SU-DHL-6 (cell line): ENCODE data around the gene CCN6.
A peak's percentile ranks its signal among the peaks of the same experiment; 100 is the strongest.

Experiments used
- H2AFZ ChIP-seq: fragments of 200-600 bp; sonication (generic); 2 replicates; pipeline ENCODE4 v1.6.1; 2014; ENCODE audit warnings: low read depth, mild to moderate bottlenecking, moderate library complexity, mixed read lengths, antibody characterized with exemption, low read length; ENCODE audit not compliant: severe bottlenecking
- H3F3A ChIP-seq: fragments of 200-600 bp; shearing (Covaris generic); 2 replicates; pipeline ENCODE4 v1.6.0; 2016; ENCODE audit warnings: antibody characterized with exemption, mild to moderate bottlenecking; ENCODE audit not compliant: insufficient read depth
- H3K27ac ChIP-seq: fragments of 200-600 bp; sonication (generic); 2 replicates; pipeline ENCODE4 v1.5.1; 2016; ENCODE audit warnings: low read depth, mild to moderate bottlenecking, low read length, moderate library complexity, mixed read lengths
- H3K27me3 ChIP-seq: fragments of 200-600 bp; sonication (generic), shearing (Covaris generic); 2 replicates; pipeline ENCODE4 v1.6.0; 2014; ENCODE audit warnings: mild to moderate bottlenecking, low read length
- H3K36me3 ChIP-seq: fragments of 200-600 bp; sonication (generic); 2 replicates; pipeline ENCODE4 v1.6.1; 2014; ENCODE audit warnings: mild to moderate bottlenecking, low read length, mixed read lengths
- H3K4me2 ChIP-seq: fragments of 300-600, 200-600 bp; shearing (Covaris generic), sonication (generic); 2 replicates; pipeline ENCODE4 v1.6.0; 2014; ENCODE audit warnings: low read length, low read depth, mild to moderate bottlenecking; ENCODE audit not compliant: poor library complexity, severe bottlenecking
- H3K4me3 ChIP-seq: fragments of 200-600 bp; sonication (generic); 2 replicates; pipeline ENCODE4 v1.5.1; 2014; ENCODE audit warnings: antibody characterized with exemption, low read length, mild to moderate bottlenecking, mixed read lengths; ENCODE audit not compliant: insufficient read depth, poor library complexity, severe bottlenecking
- H3K79me2 ChIP-seq: fragments of 200-600 bp; sonication (generic); 2 replicates; pipeline ENCODE4 v1.6.1; 2014; ENCODE audit warnings: mild to moderate bottlenecking, low read length, moderate library complexity; ENCODE audit not compliant: insufficient read depth
- H3K9ac ChIP-seq: fragments of 200-600 bp; sonication (generic); 2 replicates; pipeline ENCODE4 v1.7.0; 2014; ENCODE audit warnings: mild to moderate bottlenecking, low read length
- H3K9me2 ChIP-seq: fragments of 200-600 bp; sonication (generic); replicated peaks from 2 replicates; pipeline ENCODE4 v1.6.1; 2014; ENCODE audit warnings: low read length; ENCODE audit not compliant: insufficient read depth
- H3K9me3 ChIP-seq: fragments of 200-600 bp; sonication (generic); 2 replicates; pipeline ENCODE4 v1.6.1; 2014; ENCODE audit warnings: low read length, mixed read lengths; ENCODE audit not compliant: insufficient read depth
- H4K20me1 ChIP-seq: fragments of 200-600 bp; sonication (generic); 2 replicates; pipeline ENCODE4 v1.6.1; 2014; ENCODE audit warnings: low read depth, mild to moderate bottlenecking, antibody characterized with exemption, low read length, moderate library complexity, mixed read lengths
- CTCF ChIP-seq: fragments of 200-600 bp; sonication (generic); IDR thresholded peaks from one replicate; pipeline ENCODE4 v1.5.1; 2017; ENCODE audit warnings: antibody characterized with exemption, mild to moderate bottlenecking, low read length, moderate library complexity; ENCODE audit not compliant: insufficient read depth, poor library complexity, severe bottlenecking
- EZH2phosphoT487 ChIP-seq: fragments of 200-600 bp; sonication (generic), shearing (Covaris generic); conservative IDR thresholded peaks from 2 replicates; pipeline ENCODE4 v1.6.1; 2018; ENCODE audit warnings: mild to moderate bottlenecking, antibody characterized with exemption, low read length, moderate library complexity, mixed read lengths

Gene CCN6

GRCh38 chr6:112027942-112028674, 25.8 kb upstream of the CCN6 start:
- Histone ChIP-seq H3K4me2 (no peak overlapping the region), H3K4me3 (no peak overlapping the region), H3K27ac (no peak overlapping the region), H3K9me2 (no peaks in the 10 kb centered on the region), H3K27me3 (no peaks in the 10 kb centered on the region), H3K9ac (no peak overlapping the region), H3F3A (no peaks in the 10 kb centered on the region), H3K79me2 (no peaks in the 10 kb centered on the region), H4K20me1 (no peaks in the 10 kb centered on the region), H3K9me3 (no peaks in the 10 kb centered on the region), H3K36me3 (no peaks in the 10 kb centered on the region), H2AFZ (no peak overlapping the region)
- TF ChIP-seq EZH2phosphoT487 (no peak), CTCF (no peak)

GRCh38 chr6:112029045-112029822, 24.7 kb upstream of the CCN6 start:
- Histone ChIP-seq H3K27ac (no peak overlapping the region), H3K27me3 (no peaks in the 10 kb centered on the region), H3K4me2 (no peak overlapping the region), H3K36me3 (no peaks in the 10 kb centered on the region), H3K4me3 (no peak overlapping the region), H2AFZ (no peak overlapping the region), H3K9me2 (no peaks in the 10 kb centered on the region), H3K79me2 (no peaks in the 10 kb centered on the region), H3K9ac (no peak overlapping the region), H3K9me3 (no peaks in the 10 kb centered on the region), H3F3A (no peaks in the 10 kb centered on the region), H4K20me1 (no peaks in the 10 kb centered on the region)
- TF ChIP-seq EZH2phosphoT487 = no peak
- peak; percentile 92 for TF ChIP-seq CTCF

GRCh38 chr6:112030206-112030960, 23.5 kb upstream of the CCN6 start:
- no peaks in the 10 kb centered on the region for H3K36me3 ChIP-seq
- H3K27ac ChIP-seq = no peak overlapping the region
- H3K9me2 ChIP-seq = no peaks in the 10 kb centered on the region
- no peaks in the 10 kb centered on the region for H3K27me3 ChIP-seq
- H3K4me2 ChIP-seq = no peak overlapping the region
- H3K4me3 ChIP-seq = no peak overlapping the region
- H4K20me1 ChIP-seq = no peaks in the 10 kb centered on the region
- no peaks in the 10 kb centered on the region for H3K79me2 ChIP-seq
- TF ChIP-seq EZH2phosphoT487 = no peak
- TF ChIP-seq CTCF = no peak
- H3K9me3 ChIP-seq = no peaks in the 10 kb centered on the region
- no peak overlapping the region for H2AFZ ChIP-seq
- no peaks in the 10 kb centered on the region for H3F3A ChIP-seq
- H3K9ac ChIP-seq = no peak overlapping the region
